ELR (cell line): ENCODE data around the gene AARSD1.
"Not testable (repeated sequence)": the region's sequence is repeated elsewhere in the genome, so short reads cannot be mapped to it uniquely, and the experiment has no call there.

Experiments
- DNase-seq: peaks from one replicate; pipeline ENCODE4 v3.0.0-alpha.2; 2015; ENCODE audit warnings: low read depth

AARSD1 gene

DNA sequence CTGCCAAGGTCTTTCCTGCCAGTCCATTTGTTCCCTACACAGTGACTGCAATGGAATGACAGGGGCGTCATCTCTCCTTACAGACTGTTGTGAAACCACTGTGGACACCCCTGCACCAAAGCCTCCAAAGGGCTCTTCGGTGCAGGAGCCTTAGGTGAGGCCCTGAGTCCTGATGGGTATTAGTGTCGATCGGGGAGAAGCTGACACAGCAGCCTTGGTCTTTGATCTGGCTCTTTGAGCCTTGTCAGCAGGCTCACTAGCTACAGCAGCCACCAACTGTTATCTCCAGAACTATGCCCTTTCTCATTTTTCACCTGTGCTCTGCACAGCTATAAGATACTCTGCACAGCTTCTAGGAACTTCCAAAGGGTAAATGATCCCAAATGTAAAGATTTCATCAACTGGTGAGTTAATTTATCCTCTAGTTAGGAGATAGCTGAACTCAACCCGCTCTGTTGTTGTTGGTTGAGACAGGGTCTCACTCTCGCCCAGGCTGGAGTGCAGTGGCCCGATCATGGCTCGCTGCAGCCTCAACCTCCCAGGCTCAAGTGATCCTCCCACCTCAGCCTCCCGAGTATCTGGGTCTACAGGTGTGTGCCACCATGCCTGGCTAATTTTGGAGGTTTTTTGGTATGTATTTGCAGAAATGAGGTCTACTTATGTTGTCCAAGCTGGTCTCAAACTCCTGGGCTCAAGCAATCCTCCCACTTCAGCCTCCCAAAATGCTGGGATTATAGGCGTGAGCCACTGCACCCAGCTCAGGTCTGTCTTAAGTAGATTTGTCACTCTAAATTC is 44.0 kb downstream of the AARSD1 start:
- no peak for DNase-seq

DNA sequence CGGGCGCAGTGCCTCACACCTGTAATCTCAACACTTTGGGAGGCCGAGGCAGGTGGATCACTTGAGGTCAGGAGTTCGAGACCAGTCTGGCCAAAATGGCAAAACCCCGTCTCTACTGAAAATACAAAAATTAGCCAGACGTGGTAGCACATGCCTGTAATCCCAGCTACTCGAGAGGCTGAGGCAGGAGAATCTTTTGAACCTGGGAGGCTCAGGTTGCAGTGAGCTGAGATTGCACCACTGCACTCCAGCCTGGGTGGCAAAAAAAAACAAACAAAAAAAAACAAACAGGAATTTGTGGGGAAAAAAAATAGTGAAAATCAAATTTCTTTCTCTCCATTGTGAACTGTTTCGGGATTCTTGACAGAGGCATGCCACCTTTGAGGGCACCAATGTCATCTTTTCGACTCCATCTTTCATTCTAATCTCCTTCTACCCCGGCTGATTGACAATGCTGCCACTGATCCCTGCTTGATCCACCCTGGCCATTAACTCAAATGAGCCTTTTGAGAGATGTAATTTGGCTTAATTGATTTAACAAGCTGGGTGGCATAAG is 44.7 kb downstream of the AARSD1 start:
- not testable (repeated sequence) for DNase-seq

DNA sequence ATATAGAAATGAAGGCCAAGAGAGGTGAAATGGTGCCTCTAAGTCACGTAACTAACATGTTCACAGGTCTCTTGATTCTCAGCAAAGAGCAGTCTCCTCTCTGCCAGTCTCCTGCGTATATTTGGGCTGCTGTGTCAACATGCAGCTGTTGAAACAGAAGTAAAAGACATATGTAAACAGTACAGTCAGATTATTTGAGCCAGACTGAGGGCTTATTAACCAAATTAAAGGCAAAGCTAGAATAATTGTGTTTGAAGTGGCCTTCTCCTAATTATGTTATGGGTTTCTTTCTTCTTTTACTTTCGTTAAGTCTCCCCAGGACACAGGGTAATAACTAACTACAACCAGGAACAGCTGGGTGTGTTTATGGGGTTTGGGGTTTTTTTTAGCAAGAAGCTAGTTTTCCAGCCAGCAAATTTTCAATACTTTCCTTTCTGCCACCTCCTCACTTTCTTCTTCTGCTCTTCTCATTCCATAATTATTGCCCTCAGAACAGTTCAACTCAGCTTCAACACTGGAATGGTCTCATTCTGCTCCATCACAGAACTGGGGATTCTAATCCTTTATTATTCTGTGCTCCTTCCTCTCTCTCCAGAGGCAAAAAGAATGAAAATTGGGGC is 45.2 kb downstream of the AARSD1 start:
- no peak for DNase-seq

- DNase-seq, result no peak
Measured at GRCh38 chr17:42917236-42917603, 47.0 kb downstream of the AARSD1 start.

DNA sequence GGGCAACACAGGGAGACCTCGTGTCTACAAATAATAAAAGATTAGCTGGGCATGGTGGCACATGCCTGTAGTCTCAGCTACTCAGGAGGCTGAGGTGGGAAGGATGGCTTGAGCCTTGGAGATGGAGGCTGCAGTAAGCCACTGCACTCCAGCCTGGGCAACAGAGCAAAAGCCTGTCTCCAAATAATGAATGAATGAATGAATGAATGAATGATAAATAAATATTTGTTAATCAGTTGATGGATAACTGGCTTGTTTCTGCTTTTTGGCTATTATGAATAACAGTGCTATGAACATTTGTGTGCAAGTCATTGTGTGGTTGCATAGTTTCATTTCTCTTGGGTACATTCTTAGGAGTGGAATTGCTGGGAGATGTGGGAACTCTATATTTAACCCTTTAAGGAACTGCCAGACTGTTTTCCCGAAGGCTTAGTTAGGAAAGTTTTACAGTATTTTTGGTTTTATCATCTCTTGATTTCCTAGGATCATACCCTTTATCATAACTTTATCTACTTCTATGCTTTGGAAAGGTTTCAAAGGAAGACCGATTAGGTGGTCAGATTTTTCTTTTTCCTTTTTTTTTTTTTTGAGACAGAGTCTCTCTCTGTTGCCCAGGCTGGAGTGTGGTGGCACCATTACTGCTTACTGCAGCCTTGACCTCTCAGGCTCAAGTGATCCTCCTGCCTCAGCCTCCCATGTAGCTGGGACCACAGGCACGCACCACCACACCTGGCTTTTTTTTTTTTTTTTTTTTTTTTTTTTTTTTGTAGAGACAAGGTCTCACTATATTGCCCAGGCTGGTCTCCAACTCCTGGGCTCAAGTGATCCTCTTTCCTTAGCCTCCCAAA is 47.6 kb downstream of the AARSD1 start:
- DNase-seq, result not testable (repeated sequence)

GRCh38 chr17:42915288-42915687 is 49.0 kb downstream of the AARSD1 start:
- not testable (repeated sequence) for DNase-seq

DNA sequence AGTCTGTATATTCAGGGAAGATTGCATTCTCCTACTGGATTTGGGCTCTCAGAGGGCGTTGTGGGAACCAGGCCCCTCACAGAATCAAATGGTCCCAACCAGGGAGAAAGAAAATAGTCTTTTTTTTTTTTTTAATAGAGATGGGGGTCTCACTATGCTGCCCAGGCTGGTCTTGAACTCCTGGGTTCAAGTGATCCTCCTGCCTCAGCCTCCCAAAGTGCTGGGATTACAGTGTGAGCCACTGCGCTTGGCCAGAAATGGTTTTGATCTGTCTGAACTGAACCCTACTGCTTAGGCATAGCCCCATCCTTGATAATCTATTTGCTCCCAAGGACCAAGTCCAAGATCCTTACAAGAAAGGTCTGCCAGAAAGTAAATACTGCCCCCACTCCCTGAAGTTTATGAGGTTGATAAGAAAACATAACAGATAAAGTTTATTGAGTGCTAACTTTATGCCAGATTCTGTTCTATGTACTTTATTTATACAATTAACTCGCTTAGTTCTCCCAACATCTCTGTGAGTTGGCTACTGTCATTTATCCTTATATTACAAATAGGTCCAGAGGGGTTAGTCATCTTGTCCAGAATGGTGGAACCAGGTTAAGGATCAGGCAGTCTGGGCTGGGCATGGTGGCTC is 50.2 kb downstream of the AARSD1 start:
- DNase-seq, result no peak

DNA sequence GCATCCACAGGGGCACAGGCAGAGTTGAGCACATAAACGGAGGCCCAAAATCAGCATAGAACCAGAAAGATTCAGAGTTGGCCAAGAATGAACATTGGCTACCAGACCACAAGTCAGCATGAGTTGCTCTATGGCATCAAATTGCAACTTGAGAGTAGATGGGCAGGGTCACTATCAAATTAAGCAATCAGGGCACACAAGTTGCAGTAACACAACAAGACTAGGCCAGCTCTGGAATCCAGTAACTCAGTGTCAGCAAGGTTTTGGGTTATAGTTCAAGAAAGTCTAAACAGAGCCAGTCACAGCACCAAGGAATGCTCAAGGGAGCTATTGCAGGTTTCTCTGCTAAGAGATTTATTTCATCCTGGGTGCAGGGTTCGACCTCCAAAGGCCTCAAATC is 50.7 kb downstream of the AARSD1 start:
- no peak for DNase-seq

GRCh38 chr17:42908872-42909700 is 55.2 kb downstream of the AARSD1 start:
- DNase-seq, result peak; percentile 73

DNA sequence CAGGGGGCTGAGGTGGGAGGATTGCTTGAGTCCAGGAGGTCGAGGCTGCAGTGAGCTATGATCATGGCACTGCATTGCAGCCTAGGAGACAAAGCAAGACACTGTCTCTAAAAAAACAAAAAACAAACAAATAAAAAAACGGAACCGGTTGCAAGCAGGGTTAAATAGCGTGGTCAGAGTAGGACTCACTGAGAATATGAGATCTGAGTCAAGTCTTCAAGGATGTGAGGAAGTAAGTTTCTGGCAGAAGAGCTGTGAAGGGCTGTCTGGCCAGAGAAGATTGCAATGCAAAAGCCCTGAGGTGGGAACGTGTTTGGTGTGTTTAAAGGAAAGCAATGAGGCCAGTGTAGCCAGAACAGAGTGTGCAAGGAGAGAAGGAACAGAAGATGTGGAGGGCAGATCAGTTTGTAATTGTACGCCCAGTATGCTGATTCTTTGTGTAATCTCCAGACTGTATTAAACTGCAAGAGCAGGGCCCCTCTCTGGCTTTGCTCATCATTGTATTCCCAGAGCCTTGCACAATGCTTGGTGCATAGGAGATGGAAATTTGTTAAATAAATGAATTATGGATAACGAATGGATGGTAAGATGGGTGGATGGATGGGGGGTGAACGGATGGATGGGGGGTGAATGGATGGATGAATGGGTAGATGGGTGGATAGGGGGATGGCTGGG is 57.3 kb downstream of the AARSD1 start:
- no peak for DNase-seq

- no peak for DNase-seq
Measured at GRCh38 chr17:42904110-42904469, 60.2 kb downstream of the AARSD1 start.

DNA sequence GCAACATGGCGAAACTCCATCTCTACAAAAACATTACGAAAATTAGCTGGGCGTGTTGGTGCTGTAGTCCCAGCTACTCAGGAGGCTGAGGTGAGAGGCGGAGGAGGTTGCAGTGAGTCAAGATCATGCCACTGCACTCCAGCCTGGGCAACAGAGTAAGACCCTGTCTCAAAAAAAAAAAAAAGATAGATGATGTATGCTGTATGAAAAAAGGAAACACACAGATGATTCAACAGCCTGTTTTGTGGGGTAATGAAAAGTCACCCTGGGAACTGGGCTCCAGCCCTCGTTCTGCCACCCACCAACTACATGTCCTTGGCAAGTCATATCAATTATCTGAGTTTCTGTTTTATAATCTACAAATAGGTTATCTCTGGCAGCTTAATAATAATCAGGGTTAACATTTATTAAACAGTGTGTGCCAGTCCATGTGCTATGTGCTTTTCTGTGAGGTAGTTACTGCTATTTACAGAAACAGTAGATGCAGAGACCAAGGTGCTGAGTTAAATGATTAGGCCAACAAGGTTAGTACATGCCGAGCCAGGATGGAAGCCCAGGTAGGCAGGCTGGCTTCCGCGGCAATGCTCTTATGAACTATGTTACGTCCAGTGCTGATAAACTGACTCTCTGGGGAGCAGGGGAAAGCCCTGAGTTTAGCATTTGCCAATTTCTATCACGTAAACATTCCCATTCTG is 62.6 kb downstream of the AARSD1 start:
- no peak for DNase-seq
